Peyer's patch (tissue), 4 donors: ENCODE results near the gene ITGB5. TPM values are rescaled to one million over a fixed set of nuclear protein-coding genes. Genes with fewer than 3 reads are reported as not detected.

Source experiments
- DNase-seq, 3 donors: peaks; one replicate each; pipeline ENCODE4 v3.0.0-alpha.2; 2017 to 2019
- H3K27ac ChIP-seq, 4 donors: fragments of 200-600 bp; sonication (generic); one replicate each; pipeline ENCODE4 v1.5.1; 2016 to 2019
- H3K27me3 ChIP-seq, 2 donors: fragments of 200-600 bp; sonication (generic); one replicate each; pipeline ENCODE4 v1.5.1; 2019
- H3K36me3 ChIP-seq, 3 donors: fragments of 200-600 bp; sonication (generic); one replicate each; pipeline ENCODE4 v1.5.1; 2016 to 2019
- H3K4me1 ChIP-seq, 4 donors: fragments of 200-600 bp; sonication (generic); one replicate each; pipeline ENCODE4 v1.5.1; 2016 to 2019
- H3K4me3 ChIP-seq, 4 donors: fragments of 200-600 bp; sonication (generic); 1 replicate in 3 of 4; 2 replicates in 1 of 4; pipeline ENCODE4 v1.5.1; 2016 to 2019; ENCODE audit warnings: mild to moderate bottlenecking in 1 of 4
- H3K9me3 ChIP-seq, 4 donors: fragments of 200-600 bp; sonication (generic); one replicate each; pipeline ENCODE4 v1.5.1; 2016 to 2019; ENCODE audit warnings: mild to moderate bottlenecking in 1 of 4
- POLR2A ChIP-seq, 2 donors: fragments of 450-650 bp; IDR thresholded peaks; one replicate each; pipeline ENCODE4 v1.5.1; 2017; ENCODE audit warnings: antibody characterized with exemption in 2 of 2, mild to moderate bottlenecking in 2 of 2, moderate library complexity in 2 of 2
- total RNA-seq, 4 donors: library from RNA; depleted of rRNA; stranded (reverse); fragments of >200 nt; gene quantifications; one replicate each; pipeline ENCODE4 v1.1.0, GENCODE V29; 2016
- TF ChIP-seq, protein P1 (sequence below), 6 experiments: fragments of 450-650 bp in 4 of 6; fragments of 200-600 bp in 2 of 6; sonication (generic) in 1 of 6; IDR thresholded peaks; one replicate each; pipeline ENCODE4 v1.5.1; 2017 to 2019; ENCODE audit warnings: antibody characterized with exemption in 6 of 6, mild to moderate bottlenecking in 3 of 6, moderate library complexity in 1 of 6

The ITGB5 gene
- total RNA-seq, 4 donors from 2014 or later = 79.5 to 143 (median 132) TPM

DNA sequence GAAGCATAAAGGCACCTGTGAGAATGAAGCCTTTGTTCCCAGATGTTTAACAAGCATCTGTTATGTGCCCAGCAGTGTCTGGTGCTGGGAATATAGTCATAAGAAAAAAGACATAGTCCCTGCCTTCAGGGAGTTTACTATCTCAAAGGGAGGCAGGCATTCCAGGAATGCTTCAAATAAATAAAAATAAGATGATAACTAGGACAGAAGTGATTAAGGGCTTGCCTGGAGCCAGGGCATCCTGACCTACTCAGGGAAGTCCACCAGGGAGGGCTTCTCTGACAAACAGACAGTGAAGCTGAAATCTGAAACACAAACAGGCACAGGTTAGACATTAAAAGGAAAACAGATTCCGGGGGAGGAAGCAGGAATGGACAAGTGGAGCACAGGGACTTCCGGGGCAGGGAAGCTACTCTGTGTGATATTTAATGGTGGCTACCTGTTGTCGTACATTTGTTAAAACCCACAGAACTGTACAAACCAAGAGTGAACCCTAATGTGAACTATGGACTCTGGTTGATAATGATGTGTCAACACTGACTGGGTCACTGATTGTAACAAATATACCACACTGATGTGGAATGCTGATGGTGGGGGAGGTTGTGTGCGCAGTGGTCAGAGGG is 53.3 kb downstream of the ITGB5 start:
- Histone ChIP-seq H3K36me3 (no peaks in the 10 kb centered on the region), H3K9me3 (no peaks in the 10 kb centered on the region), H3K27me3 (no peaks in the 10 kb centered on the region), H3K4me3 (no peak overlapping the region), H3K4me1 (peaks cover 0 to 54% (median 4%) of the 10 kb centered on the region in 4 donors), H3K27ac (peak overlapping the region in 2 of 4 donors; percentile 81)
- DNase-seq = no peak
- TF ChIP-seq, protein P1, sequence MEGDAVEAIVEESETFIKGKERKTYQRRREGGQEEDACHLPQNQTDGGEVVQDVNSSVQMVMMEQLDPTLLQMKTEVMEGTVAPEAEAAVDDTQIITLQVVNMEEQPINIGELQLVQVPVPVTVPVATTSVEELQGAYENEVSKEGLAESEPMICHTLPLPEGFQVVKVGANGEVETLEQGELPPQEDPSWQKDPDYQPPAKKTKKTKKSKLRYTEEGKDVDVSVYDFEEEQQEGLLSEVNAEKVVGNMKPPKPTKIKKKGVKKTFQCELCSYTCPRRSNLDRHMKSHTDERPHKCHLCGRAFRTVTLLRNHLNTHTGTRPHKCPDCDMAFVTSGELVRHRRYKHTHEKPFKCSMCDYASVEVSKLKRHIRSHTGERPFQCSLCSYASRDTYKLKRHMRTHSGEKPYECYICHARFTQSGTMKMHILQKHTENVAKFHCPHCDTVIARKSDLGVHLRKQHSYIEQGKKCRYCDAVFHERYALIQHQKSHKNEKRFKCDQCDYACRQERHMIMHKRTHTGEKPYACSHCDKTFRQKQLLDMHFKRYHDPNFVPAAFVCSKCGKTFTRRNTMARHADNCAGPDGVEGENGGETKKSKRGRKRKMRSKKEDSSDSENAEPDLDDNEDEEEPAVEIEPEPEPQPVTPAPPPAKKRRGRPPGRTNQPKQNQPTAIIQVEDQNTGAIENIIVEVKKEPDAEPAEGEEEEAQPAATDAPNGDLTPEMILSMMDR (IDR thresholded peaks at IDR 0.05) = no peak
- TF ChIP-seq POLR2A (IDR thresholded peaks at IDR 0.05) = no peak

DNA sequence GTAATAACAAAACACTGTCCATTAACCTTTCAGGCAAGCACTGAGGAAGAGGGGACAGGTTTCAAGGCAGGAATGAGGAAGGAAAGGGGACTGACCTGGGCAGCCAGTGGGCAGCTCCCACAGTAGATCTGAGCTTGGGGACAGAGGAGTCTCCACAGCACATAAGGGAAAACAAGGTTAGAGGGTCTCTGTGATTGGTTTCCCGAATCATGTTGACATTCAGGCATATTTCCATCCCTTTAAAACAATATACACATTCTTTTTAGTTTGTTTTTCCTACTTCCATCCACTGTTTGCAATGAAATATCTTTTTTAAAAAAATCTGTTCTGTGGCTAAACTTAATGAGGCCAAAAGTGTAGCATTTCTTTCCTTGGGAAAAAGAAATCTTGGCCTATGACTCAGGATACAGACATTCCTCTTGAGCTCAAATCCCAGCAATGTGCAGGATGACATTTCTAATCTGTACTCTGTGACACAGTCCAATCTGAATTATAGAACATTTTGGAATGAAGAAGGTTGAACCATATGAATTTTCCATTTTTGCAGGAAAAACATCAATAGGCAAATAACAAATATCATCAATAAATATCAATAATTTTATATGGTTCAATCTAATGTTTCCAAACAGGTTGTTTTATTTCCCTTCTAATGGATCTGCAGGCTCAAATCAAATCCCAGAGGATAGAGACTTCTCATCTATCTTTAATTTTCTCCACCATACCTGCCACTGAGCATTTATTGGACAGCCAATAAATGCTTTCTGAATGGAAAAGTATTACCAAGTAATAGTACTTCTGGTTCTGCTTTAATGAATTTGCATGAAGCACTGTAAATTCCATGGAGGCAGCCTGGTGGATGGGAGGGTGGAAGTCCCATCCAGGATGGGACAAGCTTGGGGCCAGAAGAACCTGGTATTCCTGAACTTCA is 54.1 kb downstream of the ITGB5 start:
- Histone ChIP-seq H3K4me1 (peaks cover 0 to 47% (median 4%) of the 10 kb centered on the region in 4 donors), H3K27ac (peak overlapping the region in 2 of 4 donors; percentile 81), H3K27me3 (no peaks in the 10 kb centered on the region), H3K9me3 (no peaks in the 10 kb centered on the region), H3K36me3 (no peaks in the 10 kb centered on the region), H3K4me3 (no peak overlapping the region)
- DNase-seq = no peak
- TF ChIP-seq, protein P1 (IDR thresholded peaks at IDR 0.05) = no peak
- TF ChIP-seq POLR2A (IDR thresholded peaks at IDR 0.05) = no peak

DNA sequence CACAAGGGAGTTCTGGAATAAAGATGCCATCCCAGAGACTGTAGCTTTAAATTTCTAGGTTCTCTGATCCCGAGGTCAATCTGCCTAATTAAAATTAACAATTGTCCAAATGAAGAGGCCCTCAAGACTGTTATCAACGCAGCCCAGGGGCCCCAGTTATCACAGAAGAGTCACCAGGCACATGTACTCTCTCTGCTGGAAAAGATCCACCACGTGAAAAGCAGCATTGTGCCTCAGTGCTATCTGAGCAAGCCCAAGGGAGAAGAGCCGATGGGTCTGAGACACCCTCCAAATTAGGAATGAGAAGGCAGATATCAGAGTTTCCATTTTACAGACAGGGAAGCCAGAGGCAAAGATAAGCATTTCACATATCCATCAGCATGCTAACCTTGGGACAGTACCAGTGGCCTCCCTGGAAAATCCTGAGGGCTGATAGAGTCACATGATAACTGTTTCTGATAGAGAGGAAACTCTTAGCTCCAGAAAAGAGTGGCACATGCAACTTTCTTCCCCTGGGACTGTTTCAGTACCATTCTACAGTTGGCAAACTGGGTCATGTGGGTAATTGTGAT is 55.5 kb downstream of the ITGB5 start:
- H3K27me3 ChIP-seq = no peaks in the 10 kb centered on the region
- H3K4me1 ChIP-seq = peaks cover 0 to 35% (median 3%) of the 10 kb centered on the region in 4 donors
- H3K36me3 ChIP-seq = no peaks in the 10 kb centered on the region
- TF ChIP-seq POLR2A (IDR thresholded peaks at IDR 0.05) = no peak
- TF ChIP-seq, protein P1 (IDR thresholded peaks at IDR 0.05) = no peak
- no peak overlapping the region for H3K27ac ChIP-seq
- H3K4me3 ChIP-seq = no peak overlapping the region
- H3K9me3 ChIP-seq = no peaks in the 10 kb centered on the region
- DNase-seq = no peak

DNA sequence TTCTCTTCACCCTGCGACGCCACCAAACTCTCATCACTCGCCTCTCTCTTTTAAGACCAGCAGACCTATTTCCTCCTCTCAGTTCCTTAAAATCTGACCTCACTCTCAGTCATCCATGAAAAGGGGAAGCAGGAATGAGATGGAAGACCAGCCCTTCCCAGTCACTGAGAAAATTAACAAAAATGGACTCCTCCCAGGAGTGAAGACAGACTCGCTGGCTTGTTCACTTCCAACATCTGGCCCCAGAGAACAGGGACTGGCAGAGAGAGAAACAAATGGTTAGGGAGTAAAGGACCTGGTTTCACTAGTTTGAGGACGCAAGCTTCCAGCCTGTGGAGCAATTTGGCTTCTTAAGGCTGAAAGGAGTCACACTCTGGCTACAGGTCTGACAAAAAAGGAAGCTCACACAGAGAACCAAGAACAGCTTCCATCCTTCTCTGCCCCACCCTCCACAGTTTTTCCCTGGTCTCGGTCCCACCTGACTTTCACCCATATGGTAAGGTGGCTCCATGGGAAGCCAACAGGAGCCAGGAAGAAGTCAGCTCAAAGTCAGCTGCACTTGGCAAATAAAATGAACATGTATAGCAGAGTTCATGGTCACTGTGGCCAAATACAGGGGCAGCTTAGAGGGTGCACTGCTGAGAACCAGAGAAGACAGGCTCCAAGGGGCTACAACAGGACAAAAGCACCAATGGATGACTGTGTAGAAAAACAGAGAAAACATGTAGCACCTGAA is 57.2 kb downstream of the ITGB5 start:
- TF ChIP-seq, protein P1 (IDR thresholded peaks at IDR 0.05) = no peak
- TF ChIP-seq POLR2A (IDR thresholded peaks at IDR 0.05) = no peak
- Histone ChIP-seq H3K36me3 (no peaks in the 10 kb centered on the region), H3K27me3 (no peaks in the 10 kb centered on the region), H3K27ac (peak overlapping the region in 1 of 4 donors; percentile 37), H3K9me3 (no peaks in the 10 kb centered on the region), H3K4me1 (peaks cover 0 to 18% (median 1%) of the 10 kb centered on the region in 4 donors), H3K4me3 (no peak overlapping the region)
- DNase-seq = no peak

DNA sequence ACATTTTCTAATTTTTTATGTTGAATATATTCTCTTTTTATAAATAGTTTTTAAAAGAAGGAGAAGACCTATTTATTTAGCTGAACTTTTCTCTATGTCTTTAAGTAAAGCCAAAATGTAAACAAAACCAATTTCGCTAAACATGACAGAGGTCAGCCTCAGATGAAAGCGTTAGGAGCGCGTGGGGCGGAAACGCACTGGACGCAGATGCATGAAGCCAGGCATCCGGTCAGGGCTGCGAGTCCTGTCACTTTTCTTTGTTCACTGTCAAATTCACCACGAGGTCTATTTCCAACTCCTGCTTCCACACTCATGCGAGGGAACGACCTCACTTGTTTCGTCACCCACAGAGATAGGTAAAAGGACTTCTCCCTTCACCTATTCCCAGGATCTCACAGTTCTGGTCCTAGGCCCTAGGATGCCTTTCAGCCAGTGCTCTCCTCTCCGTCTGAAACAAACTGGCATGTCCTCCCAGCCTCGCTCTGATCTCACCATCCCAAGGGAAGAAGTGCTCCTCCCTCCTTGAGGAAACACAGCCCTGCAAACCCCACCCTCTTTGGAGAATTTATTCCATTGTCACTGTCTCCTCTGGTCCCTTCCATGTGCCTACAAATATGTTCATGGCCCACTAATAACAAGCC is 57.9 kb downstream of the ITGB5 start:
- Histone ChIP-seq H3K4me1 (peaks cover 0 to 11% (median 0%) of the 10 kb centered on the region in 4 donors), H3K27me3 (no peaks in the 10 kb centered on the region), H3K4me3 (no peak overlapping the region), H3K9me3 (no peaks in the 10 kb centered on the region), H3K27ac (peak overlapping the region in 2 of 4 donors; percentile 37 to 51), H3K36me3 (no peaks in the 10 kb centered on the region)
- DNase-seq = no peak
- TF ChIP-seq POLR2A (IDR thresholded peaks at IDR 0.05) = no peak
- TF ChIP-seq, protein P1 (IDR thresholded peaks at IDR 0.05) = no peak
